Breast epithelium (tissue), 4 donors: ENCODE results near the gene ANKRD11. TPM values are rescaled to one million over a fixed set of nuclear protein-coding genes. Genes with fewer than 3 reads are reported as not detected.

Experiments
- DNase-seq, 2 donors: peaks; one replicate each; pipeline ENCODE4 v3.0.0-alpha.2; 2019; ENCODE audit warnings: low spot score in 2 of 2
- H3K27ac ChIP-seq, 2 donors: fragments of 200-600 bp; sonication (generic) in 1 of 2; one replicate each; pipeline ENCODE4 v1.5.1; 2016 to 2019; ENCODE audit warnings: mild to moderate bottlenecking in 1 of 2
- H3K27me3 ChIP-seq, 2 donors: fragments of 200-600 bp; sonication (generic) in 1 of 2; one replicate each; pipeline versions ENCODE4 v1.5.1 to v1.6.0; 2017 to 2019; ENCODE audit warnings: control low read depth in 1 of 2, mild to moderate bottlenecking in 1 of 2
- H3K36me3 ChIP-seq: fragments of 200-600 bp; one replicate; pipeline ENCODE4 v1.5.1; 2019
- H3K4me1 ChIP-seq, 2 donors: fragments of 200-600 bp; sonication (generic); one replicate each; pipeline ENCODE4 v1.5.1; 2016 to 2019; ENCODE audit warnings: control low read depth in 1 of 2
- H3K4me3 ChIP-seq, 3 donors: fragments of 200-600 bp; sonication (generic); 1 replicate in 2 of 3; 2 replicates in 1 of 3; pipeline ENCODE4 v1.5.1; 2016 to 2019; ENCODE audit warnings: mild to moderate bottlenecking in 3 of 3, moderate library complexity in 2 of 3
- H3K9me3 ChIP-seq, 2 donors: fragments of 200-600 bp; sonication (generic) in 1 of 2; one replicate each; pipeline ENCODE4 v1.5.1; 2016 to 2019; ENCODE audit warnings: control low read depth in 1 of 2
- POLR2A ChIP-seq: fragments of 450-650 bp; IDR thresholded peaks from one replicate; pipeline ENCODE4 v1.6.1; 2016; ENCODE audit warnings: antibody characterized with exemption, mild to moderate bottlenecking, moderate library complexity
- POLR2AphosphoS5 ChIP-seq, 3 donors: sonication (generic); formaldehyde crosslinking; IDR thresholded peaks; one replicate each; pipeline ENCODE4 v1.6.1; 2017; ENCODE audit warnings: antibody characterized with exemption in 3 of 3
- intact Hi-C: fragments of 100-400 bp; cut with DNase I; formaldehyde crosslinking; loops from one replicate; pipeline ENCODE4 v1.15.1; 2023; ENCODE audit warnings: low total_unique reads
- total RNA-seq, 3 donors: library from RNA; depleted of rRNA; stranded (reverse); fragments of >200 nt; gene quantifications; one replicate each; pipeline ENCODE4 v1.1.0, GENCODE V29; 2016
- TF ChIP-seq, protein P1 (sequence below), 3 donors: fragments of 450-650 bp; IDR thresholded peaks; one replicate each; pipeline ENCODE4 v1.5.1; 2016 to 2017; ENCODE audit warnings: antibody characterized with exemption in 3 of 3, mild to moderate bottlenecking in 3 of 3, moderate library complexity in 3 of 3

Gene ANKRD11
- total RNA-seq, 3 donors from 2014 or later, result 64.0 to 79.0 (median 69.2) TPM

GRCh38 chr16:89317101-89317671 lies 173.2 kb downstream of the ANKRD11 start:
- Histone ChIP-seq H3K27ac (peak overlapping the region in 1 of 2 donors; percentile 30), H3K27me3 (no peaks in the 10 kb centered on the region), H3K4me3 (no peak overlapping the region), H3K9me3 (no peaks in the 10 kb centered on the region), H3K4me1 (peaks cover 15 to 20% of the 10 kb centered on the region in 2 donors), H3K36me3 (no peaks in the 10 kb centered on the region)
- no peak for DNase-seq
- TF ChIP-seq POLR2A (no peak), POLR2AphosphoS5 (IDR thresholded peaks at IDR 0.05) (no peak)
- intact Hi-C loops, result no loop called here

DNA sequence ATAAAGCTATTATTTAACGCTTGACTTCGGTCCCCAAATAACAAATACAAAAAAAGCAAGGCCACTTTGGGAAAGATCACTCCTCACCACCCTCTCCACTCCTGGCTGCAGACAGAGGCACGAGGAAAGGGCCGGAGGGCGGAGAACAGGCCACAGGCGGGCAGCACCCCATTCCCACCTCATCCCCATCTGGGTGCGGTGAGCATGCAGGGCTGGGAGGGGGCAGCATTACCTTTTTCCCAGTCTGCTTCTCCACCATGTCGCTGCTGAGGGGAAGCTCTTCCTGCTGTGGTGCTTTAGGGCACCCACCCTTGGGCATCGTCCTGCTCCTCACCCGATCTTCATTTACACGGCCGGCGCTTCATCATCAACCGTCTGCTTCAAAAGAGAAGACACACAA lies 173.7 kb downstream of the ANKRD11 start:
- no peaks in the 10 kb centered on the region for H3K36me3 ChIP-seq
- no peak for DNase-seq
- no peaks in the 10 kb centered on the region for H3K9me3 ChIP-seq
- no peak overlapping the region for H3K4me3 ChIP-seq
- no peaks in the 10 kb centered on the region for H3K27me3 ChIP-seq
- H3K27ac ChIP-seq, result peak overlapping the region in 1 of 2 donors; percentile 34
- peaks cover 15 to 18% of the 10 kb centered on the region in 2 donors for H3K4me1 ChIP-seq
- no peak for TF ChIP-seq POLR2AphosphoS5 (IDR thresholded peaks at IDR 0.05)
- TF ChIP-seq, protein P1, sequence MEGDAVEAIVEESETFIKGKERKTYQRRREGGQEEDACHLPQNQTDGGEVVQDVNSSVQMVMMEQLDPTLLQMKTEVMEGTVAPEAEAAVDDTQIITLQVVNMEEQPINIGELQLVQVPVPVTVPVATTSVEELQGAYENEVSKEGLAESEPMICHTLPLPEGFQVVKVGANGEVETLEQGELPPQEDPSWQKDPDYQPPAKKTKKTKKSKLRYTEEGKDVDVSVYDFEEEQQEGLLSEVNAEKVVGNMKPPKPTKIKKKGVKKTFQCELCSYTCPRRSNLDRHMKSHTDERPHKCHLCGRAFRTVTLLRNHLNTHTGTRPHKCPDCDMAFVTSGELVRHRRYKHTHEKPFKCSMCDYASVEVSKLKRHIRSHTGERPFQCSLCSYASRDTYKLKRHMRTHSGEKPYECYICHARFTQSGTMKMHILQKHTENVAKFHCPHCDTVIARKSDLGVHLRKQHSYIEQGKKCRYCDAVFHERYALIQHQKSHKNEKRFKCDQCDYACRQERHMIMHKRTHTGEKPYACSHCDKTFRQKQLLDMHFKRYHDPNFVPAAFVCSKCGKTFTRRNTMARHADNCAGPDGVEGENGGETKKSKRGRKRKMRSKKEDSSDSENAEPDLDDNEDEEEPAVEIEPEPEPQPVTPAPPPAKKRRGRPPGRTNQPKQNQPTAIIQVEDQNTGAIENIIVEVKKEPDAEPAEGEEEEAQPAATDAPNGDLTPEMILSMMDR (IDR thresholded peaks at IDR 0.05), result no peak
- TF ChIP-seq POLR2A, result no peak
- intact Hi-C loops, result no loop called here

DNA sequence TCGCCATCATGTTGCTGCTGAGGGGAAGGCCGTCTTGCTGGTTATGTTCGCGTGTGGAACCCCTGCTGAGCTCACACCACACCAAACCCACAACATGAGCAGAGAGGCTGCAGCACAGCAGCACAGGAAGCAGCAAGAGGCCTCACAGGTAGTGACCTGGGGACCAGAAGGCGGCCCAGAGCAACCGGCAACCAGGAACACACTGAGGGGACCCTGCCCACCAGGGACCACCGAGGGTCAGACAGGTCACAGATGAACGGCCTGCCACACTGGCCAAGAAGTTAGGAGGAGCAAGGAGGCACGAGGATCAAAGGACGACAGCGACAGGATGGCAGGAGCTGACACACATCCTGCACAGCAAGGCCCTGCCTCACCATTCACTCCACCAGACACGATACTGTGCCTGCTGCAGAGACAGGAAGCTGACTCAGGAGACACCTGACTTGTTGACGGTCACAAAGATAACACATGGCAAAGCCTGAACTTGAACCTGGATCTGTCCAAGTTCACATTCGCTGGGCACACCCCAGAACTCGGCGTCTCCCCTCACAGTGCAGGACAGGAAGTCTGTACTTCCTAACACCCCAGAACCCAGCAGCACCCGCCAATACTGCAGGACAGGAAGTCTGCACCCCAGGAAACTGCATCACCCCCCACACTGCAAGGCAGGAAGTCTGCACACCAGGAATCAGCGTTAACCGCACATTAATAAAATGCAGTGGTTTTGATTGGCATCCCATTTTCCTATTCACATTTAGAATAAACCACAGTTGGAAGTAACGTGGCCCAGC lies 174.4 kb downstream of the ANKRD11 start:
- Histone ChIP-seq H3K9me3 (no peaks in the 10 kb centered on the region), H3K4me1 (peaks cover 15 to 16% of the 10 kb centered on the region in 2 donors), H3K27me3 (no peaks in the 10 kb centered on the region), H3K27ac (peak overlapping the region in 1 of 2 donors; percentile 53), H3K36me3 (no peaks in the 10 kb centered on the region), H3K4me3 (no peak overlapping the region)
- no peak for DNase-seq
- intact Hi-C loops, result no loop called here
- TF ChIP-seq, protein P1 (IDR thresholded peaks at IDR 0.05), result no peak
- TF ChIP-seq POLR2A (no peak), POLR2AphosphoS5 (IDR thresholded peaks at IDR 0.05) (peak; percentile 16 to 37 (median 35))

DNA sequence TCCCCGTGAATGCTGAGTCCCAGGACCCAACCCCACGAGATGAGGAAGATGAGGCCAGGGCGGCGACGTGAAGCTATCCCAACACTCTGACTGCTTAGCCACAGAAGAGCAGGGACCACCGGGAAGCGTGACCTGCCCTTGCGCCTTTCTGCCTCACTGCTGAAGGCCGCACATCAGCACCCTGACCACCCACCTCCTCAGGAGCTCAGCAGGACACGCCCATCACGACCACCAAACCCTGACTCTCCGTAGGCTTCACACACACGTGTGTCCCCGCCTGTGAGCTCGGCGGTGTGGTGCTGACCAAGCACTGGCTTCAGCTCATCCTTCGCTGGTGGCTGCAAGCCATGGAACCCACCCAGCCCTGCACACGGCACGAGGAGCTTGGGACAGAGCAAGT lies 175.1 kb downstream of the ANKRD11 start:
- TF ChIP-seq POLR2A (no peak), POLR2AphosphoS5 (IDR thresholded peaks at IDR 0.05) (no peak)
- TF ChIP-seq, protein P1 (IDR thresholded peaks at IDR 0.05), result no peak
- intact Hi-C loops, result no loop called here
- Histone ChIP-seq H3K4me3 (no peak overlapping the region), H3K4me1 (peaks cover 8 to 15% of the 10 kb centered on the region in 2 donors), H3K27me3 (no peaks in the 10 kb centered on the region), H3K27ac (peak overlapping the region in 1 of 2 donors; percentile 53), H3K36me3 (no peaks in the 10 kb centered on the region), H3K9me3 (no peaks in the 10 kb centered on the region)
- DNase-seq, result no peak

- H3K36me3 ChIP-seq, result no peaks in the 10 kb centered on the region
- TF ChIP-seq, protein P1 (IDR thresholded peaks at IDR 0.05), result no peak
- TF ChIP-seq POLR2AphosphoS5 (IDR thresholded peaks at IDR 0.05) (no peak), POLR2A (no peak)
- no peak overlapping the region for H3K4me3 ChIP-seq
- peaks cover 4 to 13% of the 10 kb centered on the region in 2 donors for H3K4me1 ChIP-seq
- intact Hi-C loops, result no loop called here
- no peaks in the 10 kb centered on the region for H3K9me3 ChIP-seq
- peak overlapping the region in 1 of 2 donors; percentile 53 for H3K27ac ChIP-seq
- DNase-seq, result no peak
- H3K27me3 ChIP-seq, result no peaks in the 10 kb centered on the region
Measured at GRCh38 chr16:89314854-89315253, 175.5 kb downstream of the ANKRD11 start.
